ENCODE data around the gene CDH4.

CDH4 gene

GRCh38 chr20:61778495-61778863 lies 526.4 kb downstream of the CDH4 start:
- FAIRE-seq, result no peak

- no peak for FAIRE-seq
Measured at GRCh38 chr20:61779176-61779965, 527.3 kb downstream of the CDH4 start.

- no peak for FAIRE-seq
Measured at GRCh38 chr20:61780066-61780465, 528.0 kb downstream of the CDH4 start.

- no peak for FAIRE-seq
Measured at GRCh38 chr20:61784801-61785566, 532.9 kb downstream of the CDH4 start.

- FAIRE-seq, result no peak
Measured at GRCh38 chr20:61785567-61785816, 533.4 kb downstream of the CDH4 start.

GRCh38 chr20:61786230-61786629 lies 534.2 kb downstream of the CDH4 start:
- FAIRE-seq, result no peak

GRCh38 chr20:61788343-61788742 lies 536.3 kb downstream of the CDH4 start:
- FAIRE-seq, result no peak

GRCh38 chr20:61789329-61789728 lies 537.3 kb downstream of the CDH4 start:
- FAIRE-seq, result no peak

GRCh38 chr20:61790116-61790827 lies 538.2 kb downstream of the CDH4 start:
- no peak for FAIRE-seq

- no peak for FAIRE-seq
Measured at GRCh38 chr20:61791995-61792394, 539.9 kb downstream of the CDH4 start.

GRCh38 chr20:61795669-61796630 lies 543.9 kb downstream of the CDH4 start:
- no peak for FAIRE-seq

- no peak for FAIRE-seq
Measured at GRCh38 chr20:61796738-61797137, 544.7 kb downstream of the CDH4 start.

GRCh38 chr20:61797200-61797599 lies 545.1 kb downstream of the CDH4 start:
- no peak for FAIRE-seq

GRCh38 chr20:61797971-61798411 lies 545.9 kb downstream of the CDH4 start:
- FAIRE-seq, result no peak

GRCh38 chr20:61798632-61799031 lies 546.6 kb downstream of the CDH4 start:
- FAIRE-seq, result no peak

- FAIRE-seq, result no peak
Measured at GRCh38 chr20:61799394-61799923, 547.4 kb downstream of the CDH4 start.

- no peak for FAIRE-seq
Measured at GRCh38 chr20:61799928-61800327, 547.9 kb downstream of the CDH4 start.

- FAIRE-seq, result no peak
Measured at GRCh38 chr20:61800359-61801064, 548.5 kb downstream of the CDH4 start.

GRCh38 chr20:61801065-61801360 lies 549.0 kb downstream of the CDH4 start:
- FAIRE-seq, result no peak

- FAIRE-seq, result no peak
Measured at GRCh38 chr20:61801428-61801827, 549.4 kb downstream of the CDH4 start.

- no peak for FAIRE-seq
Measured at GRCh38 chr20:61801857-61802442, 549.9 kb downstream of the CDH4 start.

Data from A204.1 (cell line).